A673 (cell line): ENCODE results near the gene SPESP1. TPM values are rescaled to one million over a fixed set of nuclear protein-coding genes. Genes with fewer than 3 reads are reported as not detected.

Experiments used
- BruUV-seq: library from RNA; stranded (reverse); fragments of 400-500 nt; replicated peaks from 2 replicates; lab custom pipeline; 2021; lab: Mats Ljungman, UMichigan
- CTCF ChIA-PET: fragments of 300-600 bp; sonication (Branson Sonifier 250); formaldehyde crosslinking; loops from one replicate; lab custom pipeline; 2022; ENCODE audit warnings: antibody characterized with exemption; lab: Charles Lee
- POLR2A ChIA-PET: fragments of 300-600 bp; sonication (Branson Sonifier 250); formaldehyde crosslinking; loops from one replicate; lab custom pipeline; 2022; ENCODE audit warnings: antibody characterized with exemption; ENCODE audit not compliant: low non-redundant PET; lab: Charles Lee
- DNase-seq: peaks from one replicate; pipeline ENCODE4 v3.0.0-alpha.2; 2015; ENCODE audit warnings: low spot score
- H3K27ac ChIP-seq: fragments of 200-600 bp; sonication (generic); 2 replicates; pipeline ENCODE4 v1.5.1; 2016; ENCODE audit warnings: mixed run types, low read depth, mild to moderate bottlenecking, mixed read lengths, antibody characterized with exemption, low read length; ENCODE audit not compliant: poor library complexity, severe bottlenecking
- H3K27me3 ChIP-seq: fragments of 200-600 bp; sonication (generic); replicated peaks from 2 replicates; pipeline ENCODE4 v1.6.1; 2017; ENCODE audit warnings: mixed run types, low read depth, mild to moderate bottlenecking, mixed read lengths, antibody characterized with exemption, low read length; ENCODE audit not compliant: insufficient read depth, poor library complexity
- H3K36me3 ChIP-seq: fragments of 200-600 bp; sonication (generic); 2 replicates; pipeline ENCODE4 v1.6.1; 2016; ENCODE audit warnings: mixed run types, mild to moderate bottlenecking, mixed read lengths, antibody characterized with exemption, low read length; ENCODE audit not compliant: insufficient read depth, poor library complexity, severe bottlenecking
- H3K4me1 ChIP-seq: fragments of 200-600 bp; sonication (generic); 2 replicates; pipeline ENCODE4 v1.6.1; 2017; ENCODE audit warnings: mixed run types, mild to moderate bottlenecking, mixed read lengths, antibody characterized with exemption, low read length; ENCODE audit not compliant: insufficient read depth, poor library complexity, severe bottlenecking
- H3K4me3 ChIP-seq: fragments of 200-600 bp; sonication (generic); 2 replicates; pipeline ENCODE4 v1.5.1; 2016; ENCODE audit warnings: low read depth, mixed run types, mild to moderate bottlenecking, mixed read lengths, low read length; ENCODE audit not compliant: poor library complexity, severe bottlenecking
- H3K9me3 ChIP-seq: fragments of 200-600 bp; sonication (generic); 2 replicates; pipeline ENCODE4 v1.6.1; 2016; ENCODE audit warnings: mixed run types, low read depth, mild to moderate bottlenecking, mixed read lengths, antibody characterized with exemption, low read length; ENCODE audit not compliant: poor library complexity, severe bottlenecking
- CTCF ChIP-seq: fragments of 300-800, 200-600 bp; sonication (generic); conservative IDR thresholded peaks from 2 replicates; pipeline ENCODE4 v1.5.1; 2017; ENCODE audit warnings: low read depth, mild to moderate bottlenecking, antibody characterized with exemption, low read length, moderate library complexity, mixed read lengths
- EZH2 ChIP-seq: fragments of 200-600 bp; sonication (generic); IDR thresholded peaks from 2 replicates; pipeline ENCODE4 v1.6.1; 2017; ENCODE audit warnings: borderline replicate concordance, low read depth, mild to moderate bottlenecking, mixed read lengths, antibody characterized with exemption, low read length; ENCODE audit not compliant: poor library complexity, severe bottlenecking
- intact Hi-C: fragments of 100-400 bp; cut with micrococcal nuclease; formaldehyde crosslinking; loops from one replicate; pipeline ENCODE4 v1.10.0; 2022; ENCODE audit not compliant: unreplicated experiment
- total RNA-seq: library from RNA; stranded (reverse); gene quantifications from 2 replicates; pipeline ENCODE4 v1.2.3, GENCODE V29; 2021

Gene SPESP1
- total RNA-seq, 1 experiment from 2014 or later: not detected

GRCh38 chr15:68981941-68982340 lies 51.6 kb downstream of the SPESP1 start:
- Histone ChIP-seq H3K36me3 (no peaks in the 10 kb centered on the region), H3K27me3 (no peaks in the 10 kb centered on the region), H3K4me1 (no peaks in the 10 kb centered on the region), H3K4me3 (no peak overlapping the region), H3K27ac (no peak overlapping the region), H3K9me3 (peaks cover 4% of the 10 kb centered on the region)
- TF ChIP-seq EZH2 (no peak), CTCF (no peak)
- BruUV-seq: no TSS peak
- DNase-seq: no peak
- CTCF ChIA-PET: no interaction called here
- POLR2A ChIA-PET: no interaction called here
- intact Hi-C loops: no loop called here

GRCh38 chr15:68982976-68983563 lies 52.7 kb downstream of the SPESP1 start:
- H3K36me3 ChIP-seq: no peaks in the 10 kb centered on the region
- ChIA-PET POLR2A (no interaction called here), CTCF (no interaction called here)
- intact Hi-C loops: no loop called here
- no peaks in the 10 kb centered on the region for H3K4me1 ChIP-seq
- no peak for TF ChIP-seq CTCF
- TF ChIP-seq EZH2: no peak
- no TSS peak for BruUV-seq
- no peaks in the 10 kb centered on the region for H3K9me3 ChIP-seq
- H3K4me3 ChIP-seq: no peak overlapping the region
- DNase-seq: no peak
- no peak overlapping the region for H3K27ac ChIP-seq
- H3K27me3 ChIP-seq: no peaks in the 10 kb centered on the region

- H3K36me3 ChIP-seq: no peaks in the 10 kb centered on the region
- BruUV-seq: no TSS peak
- H3K27ac ChIP-seq: no peak overlapping the region
- POLR2A ChIA-PET: no interaction called here
- no peak for TF ChIP-seq CTCF
- TF ChIP-seq EZH2: no peak
- no peaks in the 10 kb centered on the region for H3K9me3 ChIP-seq
- DNase-seq: no peak
- H3K4me3 ChIP-seq: no peak overlapping the region
- intact Hi-C loops: no loop called here
- H3K27me3 ChIP-seq: no peaks in the 10 kb centered on the region
- H3K4me1 ChIP-seq: no peaks in the 10 kb centered on the region
- CTCF ChIA-PET: no interaction called here
Observed at GRCh38 chr15:68983961-68984481, 53.7 kb downstream of the SPESP1 start.
